A673 (cell line): ENCODE measurements around the gene PLEK2. TPM values are rescaled to one million over a fixed set of nuclear protein-coding genes. Genes with fewer than 3 reads are reported as not detected.

Experiments used
- BruUV-seq: library from RNA; stranded (reverse); fragments of 400-500 nt; replicated peaks from 2 replicates; lab custom pipeline; 2021; lab: Mats Ljungman, UMichigan
- CTCF ChIA-PET: fragments of 300-600 bp; sonication (Branson Sonifier 250); formaldehyde crosslinking; loops from one replicate; lab custom pipeline; 2022; ENCODE audit warnings: antibody characterized with exemption; lab: Charles Lee
- POLR2A ChIA-PET: fragments of 300-600 bp; sonication (Branson Sonifier 250); formaldehyde crosslinking; loops from one replicate; lab custom pipeline; 2022; ENCODE audit warnings: antibody characterized with exemption; ENCODE audit not compliant: low non-redundant PET; lab: Charles Lee
- DNase-seq: peaks from one replicate; pipeline ENCODE4 v3.0.0-alpha.2; 2015; ENCODE audit warnings: low spot score
- H3K27ac ChIP-seq: fragments of 200-600 bp; sonication (generic); 2 replicates; pipeline ENCODE4 v1.5.1; 2016; ENCODE audit warnings: mixed run types, low read depth, mild to moderate bottlenecking, mixed read lengths, antibody characterized with exemption, low read length; ENCODE audit not compliant: poor library complexity, severe bottlenecking
- H3K27me3 ChIP-seq: fragments of 200-600 bp; sonication (generic); replicated peaks from 2 replicates; pipeline ENCODE4 v1.6.1; 2017; ENCODE audit warnings: mixed run types, low read depth, mild to moderate bottlenecking, mixed read lengths, antibody characterized with exemption, low read length; ENCODE audit not compliant: insufficient read depth, poor library complexity
- H3K36me3 ChIP-seq: fragments of 200-600 bp; sonication (generic); 2 replicates; pipeline ENCODE4 v1.6.1; 2016; ENCODE audit warnings: mixed run types, mild to moderate bottlenecking, mixed read lengths, antibody characterized with exemption, low read length; ENCODE audit not compliant: insufficient read depth, poor library complexity, severe bottlenecking
- H3K4me1 ChIP-seq: fragments of 200-600 bp; sonication (generic); 2 replicates; pipeline ENCODE4 v1.6.1; 2017; ENCODE audit warnings: mixed run types, mild to moderate bottlenecking, mixed read lengths, antibody characterized with exemption, low read length; ENCODE audit not compliant: insufficient read depth, poor library complexity, severe bottlenecking
- H3K4me3 ChIP-seq: fragments of 200-600 bp; sonication (generic); 2 replicates; pipeline ENCODE4 v1.5.1; 2016; ENCODE audit warnings: low read depth, mixed run types, mild to moderate bottlenecking, mixed read lengths, low read length; ENCODE audit not compliant: poor library complexity, severe bottlenecking
- H3K9me3 ChIP-seq: fragments of 200-600 bp; sonication (generic); 2 replicates; pipeline ENCODE4 v1.6.1; 2016; ENCODE audit warnings: mixed run types, low read depth, mild to moderate bottlenecking, mixed read lengths, antibody characterized with exemption, low read length; ENCODE audit not compliant: poor library complexity, severe bottlenecking
- CTCF ChIP-seq: fragments of 300-800, 200-600 bp; sonication (generic); conservative IDR thresholded peaks from 2 replicates; pipeline ENCODE4 v1.5.1; 2017; ENCODE audit warnings: low read depth, mild to moderate bottlenecking, antibody characterized with exemption, low read length, moderate library complexity, mixed read lengths
- EZH2 ChIP-seq: fragments of 200-600 bp; sonication (generic); IDR thresholded peaks from 2 replicates; pipeline ENCODE4 v1.6.1; 2017; ENCODE audit warnings: borderline replicate concordance, low read depth, mild to moderate bottlenecking, mixed read lengths, antibody characterized with exemption, low read length; ENCODE audit not compliant: poor library complexity, severe bottlenecking
- intact Hi-C: fragments of 100-400 bp; cut with micrococcal nuclease; formaldehyde crosslinking; loops from one replicate; pipeline ENCODE4 v1.10.0; 2022; ENCODE audit not compliant: unreplicated experiment
- total RNA-seq: library from RNA; stranded (reverse); gene quantifications from 2 replicates; pipeline ENCODE4 v1.2.3, GENCODE V29; 2021

Gene PLEK2
- total RNA-seq, 1 experiment from 2014 or later = 6.8 TPM

GRCh38 chr14:67429510-67430205, 17.7 kb upstream of the PLEK2 start:
- H3K9me3 ChIP-seq = no peaks in the 10 kb centered on the region
- ChIA-PET POLR2A (no interaction called here), CTCF (no interaction called here)
- H3K4me1 ChIP-seq = no peaks in the 10 kb centered on the region
- no peak for TF ChIP-seq CTCF
- TF ChIP-seq EZH2 = no peak
- H3K36me3 ChIP-seq = no peaks in the 10 kb centered on the region
- no TSS peak for BruUV-seq
- intact Hi-C loops = no loop called here
- H3K27ac ChIP-seq = no peak overlapping the region
- no peaks in the 10 kb centered on the region for H3K27me3 ChIP-seq
- no peak for DNase-seq
- no peak overlapping the region for H3K4me3 ChIP-seq

DNA sequence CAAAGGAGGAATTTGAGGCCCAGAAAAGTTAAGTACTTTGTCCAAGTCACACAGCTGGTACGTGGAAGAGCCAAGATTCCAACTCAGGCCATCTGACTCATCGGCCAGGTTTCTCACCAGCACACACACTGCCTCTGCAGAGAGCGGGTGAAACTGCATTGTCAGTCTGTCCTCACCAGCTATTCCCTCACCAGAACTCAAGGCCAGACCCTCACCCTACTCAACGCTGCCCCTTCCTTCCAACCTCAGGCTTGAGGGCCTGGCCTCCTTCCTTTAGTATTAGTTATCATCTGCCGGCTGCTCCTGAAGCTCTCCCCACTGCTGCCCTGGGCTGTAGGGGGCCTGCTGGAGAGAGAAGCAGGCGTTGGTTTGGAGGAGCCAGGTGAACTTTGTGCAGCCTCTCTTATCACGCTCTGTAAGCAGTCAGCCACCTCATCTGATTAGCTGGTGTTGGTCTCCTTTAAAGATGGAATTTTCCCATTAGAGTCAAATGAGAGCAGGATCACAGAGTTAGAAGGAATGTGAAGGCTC, 16.6 kb upstream of the PLEK2 start:
- POLR2A ChIA-PET = no interaction called here
- DNase-seq = no peak
- H3K27me3 ChIP-seq = no peaks in the 10 kb centered on the region
- H3K9me3 ChIP-seq = no peaks in the 10 kb centered on the region
- no TSS peak for BruUV-seq
- CTCF ChIA-PET = interaction anchor here (0.5 to 3.3 kb wide), 5 partner anchors 43 to 1069 kb away, joined by 5 to 18 read pairs (median 11); no protein-coding TSS in a partner anchor
- no peaks in the 10 kb centered on the region for H3K4me1 ChIP-seq
- H3K36me3 ChIP-seq = no peaks in the 10 kb centered on the region
- intact Hi-C loops = no loop called here
- no peak overlapping the region for H3K4me3 ChIP-seq
- H3K27ac ChIP-seq = no peak overlapping the region
- TF ChIP-seq EZH2 = no peak

DNA sequence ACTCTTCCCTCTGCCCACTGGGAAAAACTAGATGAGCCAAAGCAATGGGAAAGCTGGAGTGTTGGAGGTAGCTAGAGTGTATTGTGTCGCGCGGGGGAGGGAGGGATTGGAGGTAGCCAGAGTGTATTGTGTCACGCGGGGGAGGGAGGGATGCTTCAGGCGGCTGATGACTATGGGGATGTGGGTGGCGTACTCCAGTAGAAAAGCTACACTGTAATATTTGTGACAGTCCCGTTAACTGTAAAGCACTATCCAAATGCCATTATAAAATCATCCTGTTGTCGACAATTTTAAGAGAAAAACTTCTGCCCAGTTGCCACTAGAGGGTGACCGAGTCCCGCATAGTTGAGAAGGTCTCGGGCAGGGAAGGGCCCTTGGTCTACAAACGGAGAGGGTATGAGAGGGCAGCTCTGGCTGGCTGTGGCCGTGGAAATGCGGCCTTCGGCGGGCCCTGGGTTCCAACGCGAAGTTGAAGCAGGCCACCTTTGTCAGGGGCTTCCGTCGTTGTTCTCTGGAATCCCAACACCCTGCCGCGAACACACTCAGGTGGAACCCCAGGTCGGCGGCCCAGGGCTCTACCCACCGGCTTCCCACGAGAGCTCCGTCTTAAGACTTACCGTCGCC, 15.1 kb upstream of the PLEK2 start:
- Histone ChIP-seq H3K36me3 (no peaks in the 10 kb centered on the region), H3K4me3 (no peak overlapping the region), H3K9me3 (no peaks in the 10 kb centered on the region), H3K27ac (no peak overlapping the region), H3K4me1 (no peaks in the 10 kb centered on the region), H3K27me3 (no peaks in the 10 kb centered on the region)
- peak; percentile 87 for DNase-seq
- ChIA-PET POLR2A (interaction anchor here (0.5 kb wide), 1 partner anchor 1870 kb away, joined by 4 read pairs; no protein-coding TSS in a partner anchor), CTCF (interaction anchor here (0.6 to 3.3 kb wide), 15 partner anchors 8 to 1924 kb away, joined by 3 to 18 read pairs (median 4); partner anchors contain the start of genes PIGH and PLEKHH1)
- intact Hi-C loops = loop anchor here (1.0 to 2.0 kb wide), 3 partner anchors 144 to 278 kb away; no protein-coding TSS in a partner anchor
- TF ChIP-seq CTCF = peak; percentile 81
- no peak for TF ChIP-seq EZH2
- no TSS peak for BruUV-seq
